Body of pancreas (tissue), 4 donors: ENCODE measurements around the gene PEAR1. TPM values are rescaled to one million over a fixed set of nuclear protein-coding genes. Genes with fewer than 3 reads are reported as not detected.

ENCODE experiments used
- ATAC-seq: fragments of 150-250 bp; one replicate; pipeline ENCODE4 v1.9.1; 2016
- DNase-seq, 4 donors: peaks; one replicate each; pipeline ENCODE4 v3.0.0-alpha.2; 2019
- H3K27ac ChIP-seq, 4 donors: fragments of 200-600 bp; sonication (generic); 1 replicate in 3 of 4; 2 replicates in 1 of 4; pipeline versions ENCODE4 v1.5.1 to v1.6.1; 2016 to 2019; ENCODE audit warnings: mild to moderate bottlenecking in 1 of 4, mixed read lengths in 1 of 4, moderate library complexity in 1 of 4
- H3K27me3 ChIP-seq, 2 donors: fragments of 200-600 bp; sonication (generic); one replicate each; pipeline ENCODE4 v1.6.0; 2016; ENCODE audit warnings: mild to moderate bottlenecking in 1 of 2
- H3K36me3 ChIP-seq, 2 donors: fragments of 200-600 bp; sonication (generic); replicated peaks in 1 of 2; 2 replicates each; pipeline ENCODE4 v1.5.1; 2016; ENCODE audit warnings: low read depth in 2 of 2; ENCODE audit not compliant: insufficient read depth in 1 of 2
- H3K4me1 ChIP-seq: fragments of 200-600 bp; sonication (generic); one replicate; pipeline ENCODE4 v1.6.0; 2016
- H3K4me3 ChIP-seq, 2 donors: fragments of 200-600 bp; sonication (generic); 1 replicate in 1 of 2; 2 replicates in 1 of 2; pipeline ENCODE4 v1.5.1; 2016 to 2019
- H3K9me3 ChIP-seq, 3 donors: fragments of 200-600 bp; sonication (generic); 1 replicate in 2 of 3; 2 replicates in 1 of 3; pipeline ENCODE4 v1.5.1; 2016
- POLR2A ChIP-seq, 3 donors: fragments of 450-650 bp; IDR thresholded peaks; one replicate each; pipeline ENCODE4 v1.6.1; 2016; ENCODE audit warnings: antibody characterized with exemption in 3 of 3, mild to moderate bottlenecking in 2 of 3
- WGBS, 2 donors: methylation state at CpG; one replicate each; pipeline ENCODE4 v1.1.5; 2017; 5-methylcytosine and 5-hydroxymethylcytosine counted together
- intact Hi-C: fragments of 100-400 bp; cut with DNase I; formaldehyde crosslinking; loops from one replicate; pipeline ENCODE4 v1.15.1; 2023
- total RNA-seq, 2 donors: library from RNA; depleted of rRNA; stranded (reverse); fragments of >200 nt; gene quantifications; one replicate each; pipeline ENCODE4 v1.1.0, GENCODE V29; 2016
- TF ChIP-seq, protein P1 (sequence below), 7 experiments: fragments of 450-650 bp in 4 of 7; fragments of 200-600 bp in 3 of 7; sonication (generic) in 3 of 7; IDR thresholded peaks; one replicate each; pipeline ENCODE4 v1.5.1; 2016 to 2019; ENCODE audit warnings: antibody characterized with exemption in 7 of 7

PEAR1 gene
- total RNA-seq, 2 donors from 2014 or later, result 5.2 to 7.6 TPM

DNA sequence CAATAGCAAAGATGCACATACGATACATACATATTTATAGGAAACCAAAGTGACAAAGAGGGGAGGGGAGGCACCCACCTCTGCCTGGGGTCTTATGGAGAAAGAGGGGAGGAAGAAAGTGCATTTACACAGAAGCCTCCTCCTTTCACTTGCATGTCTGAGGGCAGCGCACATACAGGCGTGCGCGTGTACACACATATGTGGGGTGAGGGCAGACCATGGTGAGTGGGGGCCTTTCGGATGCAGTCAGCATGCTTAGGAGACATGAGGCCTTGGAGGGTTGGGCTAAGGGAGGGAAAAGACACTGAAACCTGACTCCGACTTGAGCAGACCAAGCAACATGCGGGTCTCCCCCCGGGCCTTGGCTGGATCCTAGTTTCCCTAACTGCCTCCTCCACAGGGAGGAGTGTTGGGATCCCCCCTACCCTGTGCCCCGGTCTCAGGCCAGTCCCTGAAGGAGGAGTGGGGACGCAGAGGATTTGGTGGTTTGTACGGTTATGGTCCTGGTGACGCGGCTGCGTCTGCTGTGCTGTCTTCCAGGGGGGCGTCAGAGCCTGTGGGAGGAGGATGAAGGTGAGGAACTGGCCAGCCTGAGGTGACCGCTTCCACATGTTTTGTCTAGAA is 42.1 kb downstream of the PEAR1 start:
- WGBS, 2 donors, result 90 to 91% methylated on average over 15 to 17 of the region's 17 CpGs
- Histone ChIP-seq H3K36me3 (peaks cover 0 to 10% of the 10 kb centered on the region in 2 donors), H3K4me1 (peaks cover 7% of the 10 kb centered on the region), H3K4me3 (no peak overlapping the region), H3K27me3 (no peaks in the 10 kb centered on the region), H3K27ac (no peak overlapping the region), H3K9me3 (no peaks in the 10 kb centered on the region)
- no peak for ATAC-seq
- TF ChIP-seq, protein P1, sequence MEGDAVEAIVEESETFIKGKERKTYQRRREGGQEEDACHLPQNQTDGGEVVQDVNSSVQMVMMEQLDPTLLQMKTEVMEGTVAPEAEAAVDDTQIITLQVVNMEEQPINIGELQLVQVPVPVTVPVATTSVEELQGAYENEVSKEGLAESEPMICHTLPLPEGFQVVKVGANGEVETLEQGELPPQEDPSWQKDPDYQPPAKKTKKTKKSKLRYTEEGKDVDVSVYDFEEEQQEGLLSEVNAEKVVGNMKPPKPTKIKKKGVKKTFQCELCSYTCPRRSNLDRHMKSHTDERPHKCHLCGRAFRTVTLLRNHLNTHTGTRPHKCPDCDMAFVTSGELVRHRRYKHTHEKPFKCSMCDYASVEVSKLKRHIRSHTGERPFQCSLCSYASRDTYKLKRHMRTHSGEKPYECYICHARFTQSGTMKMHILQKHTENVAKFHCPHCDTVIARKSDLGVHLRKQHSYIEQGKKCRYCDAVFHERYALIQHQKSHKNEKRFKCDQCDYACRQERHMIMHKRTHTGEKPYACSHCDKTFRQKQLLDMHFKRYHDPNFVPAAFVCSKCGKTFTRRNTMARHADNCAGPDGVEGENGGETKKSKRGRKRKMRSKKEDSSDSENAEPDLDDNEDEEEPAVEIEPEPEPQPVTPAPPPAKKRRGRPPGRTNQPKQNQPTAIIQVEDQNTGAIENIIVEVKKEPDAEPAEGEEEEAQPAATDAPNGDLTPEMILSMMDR (IDR thresholded peaks at IDR 0.05), result no peak
- no peak for DNase-seq
- intact Hi-C loops, result no loop called here

DNA sequence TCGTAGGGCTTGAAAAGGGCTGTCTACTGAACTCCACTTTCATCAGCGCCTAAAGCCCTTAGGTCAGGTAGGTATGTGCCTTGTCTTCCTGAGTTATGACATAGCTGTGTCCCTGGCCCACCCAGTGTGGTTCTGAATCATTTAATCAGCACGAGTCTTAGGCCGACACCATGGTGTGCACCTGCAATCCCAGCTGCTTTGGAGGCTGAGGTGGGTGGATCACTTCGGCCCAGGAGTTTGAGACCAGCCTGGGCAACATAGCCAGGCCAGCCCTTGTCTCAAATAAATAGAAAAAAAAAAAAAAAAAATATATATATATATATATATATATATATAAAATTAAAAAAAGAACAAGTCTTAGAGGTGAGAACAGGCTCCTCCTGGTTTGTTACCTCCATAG is 42.7 kb downstream of the PEAR1 start:
- DNase-seq (no peak), ATAC-seq (no peak)
- H3K27ac ChIP-seq, result no peak overlapping the region
- H3K36me3 ChIP-seq, result peaks cover 0 to 10% of the 10 kb centered on the region in 2 donors
- WGBS, 2 donors, result 83 to 97% methylated on average over 5 of the region's 5 CpGs
- no peak overlapping the region for H3K4me3 ChIP-seq
- H3K4me1 ChIP-seq, result peaks cover 7% of the 10 kb centered on the region
- no peaks in the 10 kb centered on the region for H3K27me3 ChIP-seq
- no peaks in the 10 kb centered on the region for H3K9me3 ChIP-seq
- TF ChIP-seq, protein P1 (IDR thresholded peaks at IDR 0.05), result no peak
- TF ChIP-seq POLR2A (IDR thresholded peaks at IDR 0.05), result no peak
- intact Hi-C loops, result no loop called here

DNA sequence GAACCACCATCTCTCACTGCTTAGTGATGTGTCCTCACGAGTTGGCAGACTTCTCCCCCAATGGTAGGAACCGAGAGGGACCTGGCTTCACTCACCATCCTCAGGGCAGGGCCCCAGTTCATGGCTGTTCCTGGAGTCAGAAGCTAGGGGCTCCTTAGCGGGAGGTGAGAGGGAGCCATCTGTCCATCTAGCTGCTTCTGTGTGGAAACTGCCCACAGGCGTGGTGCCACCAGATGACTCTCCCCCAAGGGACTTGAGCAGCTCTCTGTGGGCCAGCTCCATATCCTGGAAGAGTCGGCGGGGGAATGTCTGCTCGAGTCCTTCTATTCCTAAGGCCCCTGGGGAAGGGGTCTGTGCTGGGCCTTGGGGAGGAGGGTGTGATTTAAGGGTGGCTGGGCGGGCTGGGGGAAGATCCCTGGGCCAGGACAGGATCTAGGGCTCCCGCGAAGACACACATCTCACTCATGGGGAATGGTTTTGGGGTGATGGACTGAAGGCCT is 43.3 kb downstream of the PEAR1 start:
- WGBS, 2 donors, result 82 to 84% methylated on average over 6 to 10 of the region's 10 CpGs

DNA sequence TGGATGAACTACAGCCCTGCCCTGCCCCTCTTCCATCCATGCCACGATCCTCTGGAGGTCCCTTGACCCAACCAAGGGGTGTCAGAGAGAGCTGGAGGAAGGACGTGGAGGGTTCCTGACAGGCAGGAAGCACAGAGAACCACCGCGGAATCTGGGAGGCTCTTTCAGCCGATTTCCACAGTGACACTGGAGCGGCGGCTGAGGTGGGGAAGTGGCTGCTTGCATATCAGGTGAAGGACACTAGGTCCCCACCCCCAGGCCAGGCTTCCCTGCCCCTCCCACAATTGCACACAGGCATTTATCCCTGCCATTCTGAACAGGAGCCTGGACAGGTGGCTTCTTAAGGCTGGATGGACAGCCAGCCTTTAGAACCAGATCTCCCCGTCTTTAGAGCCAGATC is 44.4 kb downstream of the PEAR1 start:
- no peaks in the 10 kb centered on the region for H3K27me3 ChIP-seq
- H3K4me3 ChIP-seq, result no peak overlapping the region
- intact Hi-C loops, result no loop called here
- no peaks in the 10 kb centered on the region for H3K9me3 ChIP-seq
- no peak overlapping the region for H3K27ac ChIP-seq
- WGBS, 2 donors, result 70 to 85% methylated on average over 8 of the region's 8 CpGs
- no peak for DNase-seq
- ATAC-seq, result no peak
- H3K4me1 ChIP-seq, result no peaks in the 10 kb centered on the region
- peaks cover 0 to 25% of the 10 kb centered on the region in 2 donors for H3K36me3 ChIP-seq
- TF ChIP-seq, protein P1 (IDR thresholded peaks at IDR 0.05), result no peak
- TF ChIP-seq POLR2A (IDR thresholded peaks at IDR 0.05), result no peak

More for the DNA sequence above, 43.3 kb downstream of the PEAR1 start:
- no peak overlapping the region for H3K4me3 ChIP-seq
- peaks cover 0 to 16% of the 10 kb centered on the region in 2 donors for H3K36me3 ChIP-seq
- H3K27me3 ChIP-seq, result no peaks in the 10 kb centered on the region
- ATAC-seq, result no peak
- H3K9me3 ChIP-seq, result no peaks in the 10 kb centered on the region
- H3K27ac ChIP-seq, result no peak overlapping the region
- TF ChIP-seq POLR2A (IDR thresholded peaks at IDR 0.05), result no peak
- TF ChIP-seq, protein P1 (IDR thresholded peaks at IDR 0.05), result no peak
- intact Hi-C loops, result no loop called here
- H3K4me1 ChIP-seq, result peaks cover 3% of the 10 kb centered on the region
- no peak for DNase-seq

DNA sequence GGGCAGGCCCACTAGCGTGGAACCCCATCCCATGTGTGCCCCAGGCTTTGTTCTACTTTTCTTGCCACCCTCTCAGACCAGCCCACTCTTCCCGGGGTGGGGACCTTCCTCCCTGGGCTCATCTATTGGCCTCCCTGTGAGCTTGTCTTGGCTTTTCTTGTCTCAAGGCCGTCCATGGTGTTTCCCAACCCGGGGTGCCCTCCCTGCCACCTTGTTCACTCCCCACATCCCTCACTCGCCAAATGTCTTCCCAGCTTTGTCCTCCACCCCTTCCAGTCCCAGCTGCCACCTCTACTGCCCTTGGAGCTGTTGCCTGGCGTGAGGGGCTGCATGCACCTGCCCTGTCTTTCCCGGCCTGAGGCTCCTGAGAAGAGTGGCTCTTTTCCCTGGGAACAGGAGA is 45.3 kb downstream of the PEAR1 start:
- ATAC-seq, result no peak
- H3K27me3 ChIP-seq, result no peaks in the 10 kb centered on the region
- no peak for DNase-seq
- H3K36me3 ChIP-seq, result peaks cover 0 to 29% of the 10 kb centered on the region in 2 donors
- TF ChIP-seq, protein P1 (IDR thresholded peaks at IDR 0.05), result no peak
- TF ChIP-seq POLR2A (IDR thresholded peaks at IDR 0.05), result no peak
- no peak overlapping the region for H3K4me3 ChIP-seq
- no peaks in the 10 kb centered on the region for H3K9me3 ChIP-seq
- H3K4me1 ChIP-seq, result no peaks in the 10 kb centered on the region
- 70 to 78% methylated on average over 7 of the region's 7 CpGs for WGBS, 2 donors
- H3K27ac ChIP-seq, result no peak overlapping the region
- intact Hi-C loops, result no loop called here
